K562 (cell line): ENCODE results near the gene CACNA1I. TPM values are rescaled to one million over a fixed set of nuclear protein-coding genes. Genes with fewer than 3 reads are reported as not detected.

Experiments
- ATAC-seq: fragments of 200-7000 bp; cut with Tn5 transposase; 3 replicates; pipeline ENCODE4 v1.9.1; 2020; ENCODE audit warnings: moderate library complexity
- BruUV-seq: library from RNA; stranded (reverse); fragments of 400-500 nt; replicated peaks from 2 replicates; lab custom pipeline; 2021; lab: Mats Ljungman, UMichigan
- CTCF ChIA-PET: fragments of 300-600 bp; formaldehyde crosslinking; extraction: SDS; loops from one replicate; lab custom pipeline; 2021; ENCODE audit warnings: low intra/inter-chr PET ratio; lab: Yijun Ruan, JAX
- POLR2A ChIA-PET: fragments of 300-600, 350-650 bp; sonication (Branson Sonifier 250); formaldehyde crosslinking; extraction: SDS; loops from one replicate; lab custom pipeline; 2021; ENCODE audit warnings: antibody characterized with exemption, inconsistent platforms; lab: Yijun Ruan, JAX
- DNase-seq, 4 experiments: peaks; one replicate each; pipeline versions ENCODE4 v3.0.0 to v3.0.0-alpha.2; 2011 to 2018; ENCODE audit warnings: low spot score in 3 of 4, mixed read lengths in 3 of 4; ENCODE audit errors: extremely low read depth in 1 of 4
- FAIRE-seq: peaks from 2 replicates; lab custom pipeline; 2011; peaks lifted over from hg19 to GRCh38; lab: Jason Lieb, UNC
- H2AFZ ChIP-seq: 2 replicates; pipeline ENCODE4 v1.6.0; 2011; ENCODE audit warnings: low read depth, low read length, control low read depth, inconsistent platforms
- H3K27ac ChIP-seq: fragments of 200-600 bp; 3 replicates; pipeline ENCODE4 v1.8.0; 2011; ENCODE audit warnings: low read depth, mild to moderate bottlenecking, control low read depth, inconsistent platforms, low read length, moderate library complexity, mixed read lengths; ENCODE audit errors: extremely low read depth
- H3K27me3 ChIP-seq, 2 experiments: fragments of 300-600 bp in 1 of 2; 2 replicates in 1 of 2; 3 replicates in 1 of 2; pipeline versions ENCODE4 v1.6.0 to v1.8.0; 2011; ENCODE audit warnings: inconsistent platforms in 2 of 2, low read length in 2 of 2, mild to moderate bottlenecking in 1 of 2, mixed read lengths in 1 of 2, moderate library complexity in 1 of 2; ENCODE audit not compliant: control insufficient read depth in 2 of 2, insufficient read depth in 2 of 2
- H3K36me3 ChIP-seq: fragments of 300-600 bp; 3 replicates; pipeline ENCODE4 v1.8.0; 2011; ENCODE audit warnings: mild to moderate bottlenecking, low read length, inconsistent platforms; ENCODE audit not compliant: control insufficient read depth, insufficient read depth
- H3K4me1 ChIP-seq, 2 experiments: fragments of 200-600 bp in 1 of 2; replicated peaks in 1 of 2; 2 replicates in 1 of 2; 3 replicates in 1 of 2; pipeline versions ENCODE4 v1.5.1 to v1.8.0; 2011; ENCODE audit warnings: inconsistent platforms in 2 of 2, low read length in 2 of 2, mild to moderate bottlenecking in 1 of 2, mixed read lengths in 1 of 2, moderate library complexity in 1 of 2; ENCODE audit not compliant: control insufficient read depth in 2 of 2, insufficient read depth in 2 of 2
- H3K4me2 ChIP-seq: 2 replicates; pipeline ENCODE4 v1.6.1; 2011; ENCODE audit warnings: low read length, control low read depth, inconsistent platforms, mixed read lengths; ENCODE audit not compliant: insufficient read depth
- H3K4me3 ChIP-seq: fragments of 200-600 bp; sonication (generic), shearing (Covaris generic); 2 replicates; pipeline ENCODE4 v1.5.1; 2016; ENCODE audit warnings: control low read depth, inconsistent platforms
- H3K79me2 ChIP-seq: fragments of 200-600 bp; 3 replicates; pipeline ENCODE4 v1.8.0; 2011; ENCODE audit warnings: low read length, inconsistent platforms; ENCODE audit not compliant: control insufficient read depth, insufficient read depth
- H3K9ac ChIP-seq, 2 experiments: 2 replicates each; pipeline versions ENCODE4 v1.6.0 to v1.6.1; 2011; ENCODE audit warnings: low read depth in 2 of 2, low read length in 2 of 2, control low read depth in 1 of 2, inconsistent platforms in 1 of 2, mild to moderate bottlenecking in 1 of 2, mixed read lengths in 1 of 2; ENCODE audit not compliant: insufficient read depth in 1 of 2
- H3K9me1 ChIP-seq: one replicate; pipeline ENCODE4 v1.6.0; 2011; ENCODE audit warnings: inconsistent platforms, mild to moderate bottlenecking, low read length, moderate library complexity; ENCODE audit not compliant: control insufficient read depth, insufficient read depth
- H3K9me3 ChIP-seq: replicated peaks from 2 replicates; pipeline ENCODE4 v1.5.1; 2011; ENCODE audit warnings: low read depth, low read length, inconsistent platforms; ENCODE audit not compliant: control insufficient read depth, insufficient read depth
- H4K20me1 ChIP-seq: replicated peaks from 2 replicates; pipeline ENCODE4 v1.6.1; 2011; ENCODE audit warnings: low read length, inconsistent platforms, mixed read lengths; ENCODE audit not compliant: control insufficient read depth, insufficient read depth
- ATF4 ChIP-seq: fragments of 450-650 bp; formaldehyde crosslinking; IDR thresholded peaks from 2 replicates; pipeline ENCODE4 v1.4.0; 2022; ENCODE audit warnings: mild to moderate bottlenecking, moderate library complexity
- FOXK1 ChIP-seq: sonication (generic); formaldehyde crosslinking; IDR thresholded peaks from 2 replicates; pipeline ENCODE4 v1.8.0; 2022; ENCODE audit warnings: missing genetic modification reagents, mild to moderate bottlenecking, borderline replicate concordance
- GATA2 ChIP-seq: sonication (generic); formaldehyde crosslinking; IDR thresholded peaks from 2 replicates; pipeline ENCODE4 v1.4.0; 2020; ENCODE audit warnings: mild to moderate bottlenecking, missing genetic modification reagents
- GATAD2B ChIP-seq: fragments of 450-650 bp; IDR thresholded peaks from 2 replicates; pipeline ENCODE4 v1.6.1; 2017; ENCODE audit warnings: mild to moderate bottlenecking, borderline replicate concordance
- HCFC1 ChIP-seq: IDR thresholded peaks from 2 replicates; pipeline ENCODE4 v1.6.1; 2012; ENCODE audit warnings: low read depth, low read length, improper control_type of control experiment
- HEY1 ChIP-seq: fragments of 250-450 bp; sonication (Bioruptor Pico); IDR thresholded peaks from 2 replicates; pipeline ENCODE4 v1.5.0; 2020; ENCODE audit warnings: mild to moderate bottlenecking, moderate library complexity, borderline replicate concordance
- PCBP2 ChIP-seq: fragments of 200-400 bp; formaldehyde crosslinking; IDR thresholded peaks from 2 replicates; pipeline ENCODE4 v1.6.1; 2018; ENCODE audit warnings: low read length, low read depth, mild to moderate bottlenecking, moderate library complexity; ENCODE audit not compliant: poor library complexity, severe bottlenecking
- PHF21A ChIP-seq: fragments of 450-650 bp; IDR thresholded peaks from 2 replicates; pipeline ENCODE4 v1.6.1; 2017; ENCODE audit warnings: low read depth, borderline replicate concordance
- SIRT6 ChIP-seq: IDR thresholded peaks from one replicate; pipeline ENCODE4 v1.6.1; 2012; ENCODE audit warnings: low read depth, mild to moderate bottlenecking, control low read depth, inconsistent platforms, low read length, moderate library complexity
- SNIP1 ChIP-seq: fragments of 450-650 bp; IDR thresholded peaks from 2 replicates; pipeline ENCODE4 v1.7.1; 2017; ENCODE audit warnings: low read depth, mild to moderate bottlenecking
- TEAD4 ChIP-seq, 2 experiments: sonication (generic) in 1 of 2; formaldehyde crosslinking in 1 of 2; IDR thresholded peaks; 2 replicates each; pipeline versions ENCODE4 v1.6.1 to v1.8.0; 2012 to 2022; ENCODE audit warnings: borderline replicate concordance in 1 of 2, inconsistent platforms in 1 of 2, low read length in 1 of 2, mild to moderate bottlenecking in 1 of 2, missing genetic modification reagents in 1 of 2
- ZBTB12 ChIP-seq: fragments of 250-450 bp; sonication (Bioruptor Pico); IDR thresholded peaks from 2 replicates; pipeline ENCODE4 v1.4.0; 2020
- ZNF24 ChIP-seq: fragments of 450-650 bp; IDR thresholded peaks from 2 replicates; pipeline ENCODE4 v1.6.1; 2016
- ZNF274 ChIP-seq: IDR thresholded peaks from 2 replicates; pipeline ENCODE4 v1.6.1; 2011; ENCODE audit warnings: low read depth, mild to moderate bottlenecking, low read length, moderate library complexity, borderline replicate concordance
- ZNF280A ChIP-seq: fragments of 450-650 bp; IDR thresholded peaks from 2 replicates; pipeline ENCODE4 v1.6.1; 2018; ENCODE audit warnings: mild to moderate bottlenecking, low read depth; ENCODE audit not compliant: partially characterized antibody
- ZNF561 ChIP-seq: fragments of 450-650 bp; formaldehyde crosslinking; conservative IDR thresholded peaks from 2 replicates; pipeline ENCODE4 v1.4.0; 2020; ENCODE audit warnings: mild to moderate bottlenecking, moderate library complexity
- WGBS: fragments of 100-300 bp; shearing (Covaris generic); methylation state at CpG from one replicate; pipeline ENCODE4 v1.1.6; 2016; ENCODE audit warnings: low coverage, mixed read lengths; ENCODE audit not compliant: insufficient coverage; ENCODE audit errors: missing lambda C conversion rate; 5-methylcytosine and 5-hydroxymethylcytosine counted together
- in situ Hi-C: fragments of 300-500 bp; cut with MboI; formaldehyde crosslinking; loops from 4 replicates; pipeline ENCODE4 v1.15.0; 2018; ENCODE audit warnings: inconsistent platforms, mixed read lengths
- intact Hi-C: fragments of 100-400 bp; cut with micrococcal nuclease; formaldehyde crosslinking; loops from 2 replicates; pipeline ENCODE4 v1.14.2; 2022
- polyA plus RNA-seq, 8 experiments: library from polyadenylated mRNA; depleted of rRNA in 4 of 8; stranded (reverse) in 5 of 8; unstranded in 3 of 8; fragments of >200 nt; fragmentation: Nextera tagmentation in 2 of 8; fragmentation: Illumina TruSeq in 1 of 8; extraction: Ambion mirVana in 2 of 8; extraction: Trizol in 1 of 8; gene quantifications; 2 replicates each; pipeline versions ENCODE4 v1.2.1 to v1.2.3, GENCODE V29; 2011 to 2014; ENCODE audit warnings: inconsistent platforms in 1 of 8, missing spikeins in 1 of 8
- total RNA-seq, 7 experiments: library from RNA; depleted of rRNA in 6 of 7; stranded (reverse); fragments of >200 nt in 6 of 7; fragmentation: Illumina TruSeq in 2 of 7; extraction: Trizol in 2 of 7; gene quantifications; 2 replicates each; pipeline versions ENCODE4 v1.2.1 to v1.2.3, GENCODE V29; 2011 to 2021; ENCODE audit warnings: low replicate concordance in 1 of 7

The CACNA1I gene
- total and polyA plus RNA-seq, 9 of the 15 experiments (the other 6 are each of a cell fraction or from before 2014, with no cell fraction given), result 0.01 to 0.79 (median 0.32) TPM; not detected in 1

- Histone ChIP-seq H3K36me3 (no peaks in the 10 kb centered on the region), H3K79me2 (no peaks in the 10 kb centered on the region), H3K9me1 (no peaks in the 10 kb centered on the region), H3K4me2 (no peak overlapping the region)
- WGBS, result 75% methylated on average over 8 of the region's 10 CpGs
- CTCF ChIA-PET, result no interaction called here
- no peak for FAIRE-seq
- no peak for TF ChIP-seq FOXK1 (CRISPR knock-in tag)
- no peak for TF ChIP-seq ZNF24
- TF ChIP-seq GATAD2B, result no peak
- TF ChIP-seq TEAD4 (IDR thresholded peaks at IDR 0.05; ENCODE audit: low read length), result no peak
- no peak for TF ChIP-seq TEAD4 (CRISPR knock-in tag; IDR thresholded peaks at IDR 0.05; ENCODE audit: borderline replicate concordance)
- TF ChIP-seq GATA2 (CRISPR knock-in tag), result no peak
- TF ChIP-seq HEY1 (CRISPR knock-in tag), result no peak
- no peak for TF ChIP-seq PCBP2
- no peak for TF ChIP-seq ATF4 (CRISPR knock-in tag)
- TF ChIP-seq ZNF274, result no peak
- TF ChIP-seq ZNF280A, result no peak
- no peak for TF ChIP-seq SNIP1
- TF ChIP-seq ZBTB12 (CRISPR knock-in tag), result no peak
- no peak for TF ChIP-seq HCFC1
- TF ChIP-seq ZNF561 (CRISPR knock-in tag), result no peak
- no peak for TF ChIP-seq SIRT6
- no peak for TF ChIP-seq PHF21A
- TF ChIP-seq, all 486 proteins: peak for 0
- in situ Hi-C loops (no loop called here), intact Hi-C loops (no loop called here)
- no TSS peak for BruUV-seq
- ATAC-seq (no peak), DNase-seq (no peak)
- Histone ChIP-seq H3K27ac (no peak overlapping the region), H2AFZ (no peak overlapping the region), H4K20me1 (no peaks in the 10 kb centered on the region), H3K9me3 (no peaks in the 10 kb centered on the region), H3K4me3 (no peak overlapping the region), H3K4me1 (peaks cover 8 to 17% of the 10 kb centered on the region in 2 experiments; a peak in 4 of 5 replicates), H3K27me3 (no peaks in the 10 kb centered on the region), H3K9ac (0 out of 4 replicates have a peak overlapping the region, but pooled peaks of 1 of the 2 experiments have one; percentile 20)
- POLR2A ChIA-PET, result no interaction called here
Observed at GRCh38 chr22:39716534-39716933, 146.0 kb downstream of the CACNA1I start.
